Keratinocyte (primary cell): Measurements from ENCODE around the gene CPB1. TPM values are rescaled to one million over a fixed set of nuclear protein-coding genes. Genes with fewer than 3 reads are reported as not detected.

Experiments
- DNase-seq: peaks from one replicate; pipeline ENCODE4 v3.0.0-alpha.2; 2011; ENCODE audit warnings: low read depth, missing footprints, low spot score
- FAIRE-seq: peaks from 2 replicates; lab custom pipeline; 2011; peaks lifted over from hg19 to GRCh38; lab: Jason Lieb, UNC
- H2AFZ ChIP-seq: 2 replicates; pipeline ENCODE4 v1.6.0; 2012; ENCODE audit warnings: low read length, control low read depth, inconsistent platforms; ENCODE audit not compliant: control insufficient read depth
- H3K27ac ChIP-seq: 2 replicates; pipeline ENCODE4 v1.5.1; 2011; ENCODE audit warnings: low read length; ENCODE audit not compliant: control insufficient read depth, insufficient read depth
- H3K27me3 ChIP-seq: 3 replicates; pipeline ENCODE4 v1.6.0; 2011; ENCODE audit warnings: low read length; ENCODE audit not compliant: control insufficient read depth, insufficient read depth; ENCODE audit errors: extremely low read depth
- H3K36me3 ChIP-seq, 2 experiments: 2 replicates in 1 of 2; 3 replicates in 1 of 2; pipeline ENCODE4 v1.5.1; 2011; ENCODE audit warnings: low read length in 2 of 2, mild to moderate bottlenecking in 1 of 2; ENCODE audit not compliant: control insufficient read depth in 2 of 2, insufficient read depth in 2 of 2; ENCODE audit errors: extremely low read depth in 1 of 2
- H3K4me1 ChIP-seq: 3 replicates; pipeline ENCODE4 v1.5.1; 2011; ENCODE audit warnings: low read length; ENCODE audit not compliant: control insufficient read depth, insufficient read depth; ENCODE audit errors: extremely low read depth
- H3K4me2 ChIP-seq: 3 replicates; pipeline ENCODE4 v1.6.0; 2011; ENCODE audit warnings: low read depth, low read length; ENCODE audit not compliant: control insufficient read depth, insufficient read depth; ENCODE audit errors: extremely low read depth
- H3K4me3 ChIP-seq, 3 experiments: fragments of 200-600 bp in 1 of 3; sonication (generic) in 1 of 3; 2 replicates in 2 of 3; 3 replicates in 1 of 3; pipeline ENCODE4 v1.5.1; 2011 to 2016; ENCODE audit warnings: low read length in 3 of 3, mild to moderate bottlenecking in 3 of 3, control low read depth in 2 of 3, inconsistent platforms in 1 of 3, low read depth in 1 of 3, mixed read lengths in 1 of 3, mixed run types in 1 of 3, moderate library complexity in 1 of 3; ENCODE audit not compliant: control insufficient read depth in 2 of 3, insufficient read depth in 2 of 3; ENCODE audit errors: extremely low read depth in 1 of 3
- H3K79me2 ChIP-seq: 2 replicates; pipeline ENCODE4 v1.6.0; 2012; ENCODE audit warnings: low read length; ENCODE audit not compliant: control insufficient read depth, insufficient read depth
- H3K9ac ChIP-seq: 3 replicates; pipeline ENCODE4 v1.6.0; 2011; ENCODE audit warnings: low read length; ENCODE audit not compliant: control insufficient read depth, insufficient read depth; ENCODE audit errors: extremely low read depth
- H3K9me1 ChIP-seq: 3 replicates; pipeline ENCODE4 v1.6.0; 2011; ENCODE audit warnings: low read length; ENCODE audit not compliant: control insufficient read depth, insufficient read depth; ENCODE audit errors: extremely low read depth
- H3K9me3 ChIP-seq: 2 replicates; pipeline ENCODE4 v1.5.1; 2012; ENCODE audit warnings: low read depth, low read length; ENCODE audit not compliant: control insufficient read depth
- H4K20me1 ChIP-seq: 3 replicates; pipeline ENCODE4 v1.6.0; 2011; ENCODE audit warnings: low read length; ENCODE audit not compliant: control insufficient read depth, insufficient read depth; ENCODE audit errors: extremely low read depth
- EZH2 ChIP-seq: IDR thresholded peaks from one replicate; pipeline ENCODE4 v1.6.1; 2012; ENCODE audit warnings: inconsistent platforms, mild to moderate bottlenecking, low read length, moderate library complexity
- dilution Hi-C: fragments of 300-500 bp; cut with MboI; formaldehyde crosslinking; loops from one replicate; pipeline ENCODE4 v1.7.0; 2020; ENCODE audit warnings: low sequenced_read_pairs; ENCODE audit not compliant: extremely low pct_ligation_motif_present
- polyA plus RNA-seq, 5 experiments: library from polyadenylated mRNA; depleted of rRNA in 3 of 5; stranded (reverse) in 3 of 5; stranded (forward) in 1 of 5; unstranded in 1 of 5; fragments of >200 nt; gene quantifications; 1 replicate in 1 of 5; 2 replicates in 3 of 5; 3 replicates in 1 of 5; pipeline versions ENCODE4 v1.2.1 to v1.2.3, GENCODE V29; 2011 to 2012; ENCODE audit warnings: missing spikeins in 2 of 5, low read depth in 1 of 5, low replicate concordance in 1 of 5
- TF ChIP-seq, protein P1 (sequence below), 3 experiments: IDR thresholded peaks in 1 of 3; conservative IDR thresholded peaks in 1 of 3; optimal IDR thresholded peaks in 1 of 3; 2 replicates in 2 of 3; 3 replicates in 1 of 3; pipeline versions ENCODE3 to v1.5.1; 2011; ENCODE audit warnings: low read length in 3 of 3, mild to moderate bottlenecking in 3 of 3, moderate library complexity in 2 of 3, control low read depth in 1 of 3, inconsistent platforms in 1 of 3; ENCODE audit not compliant: insufficient read depth in 2 of 3; ENCODE audit errors: extremely low read depth in 1 of 3

The CPB1 gene
- polyA plus RNA-seq, 1 donor (not counting 4 experiments of a cell fraction or from before 2014, with no cell fraction given): not detected

DNA sequence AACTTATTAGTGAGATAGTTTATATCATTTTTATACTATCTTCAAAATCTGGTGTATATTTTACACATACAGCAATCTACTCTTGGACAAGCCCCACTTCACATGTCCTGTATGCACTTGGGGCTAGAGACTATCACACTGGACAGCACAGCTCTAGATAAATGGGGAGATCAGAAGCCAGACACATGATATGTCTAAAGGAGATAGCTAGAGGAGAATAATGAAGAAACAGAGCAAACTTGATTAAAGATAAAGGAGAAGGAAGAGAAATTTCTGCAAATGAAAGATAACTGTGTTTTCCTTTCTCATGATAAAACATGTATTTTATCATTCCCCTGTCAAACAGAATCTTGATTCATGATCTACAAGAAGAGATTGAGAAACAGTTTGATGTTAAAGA, 50.5 kb downstream of the CPB1 start:
- H3K27ac ChIP-seq: no peak overlapping the region
- H3K4me3 ChIP-seq: no peak overlapping the region
- dilution Hi-C loops: no loop called here
- no peak overlapping the region for H3K4me2 ChIP-seq
- no peak overlapping the region for H2AFZ ChIP-seq
- DNase-seq (no peak), FAIRE-seq (no peak)
- H3K4me1 ChIP-seq: no peaks in the 10 kb centered on the region
- no peak overlapping the region for H3K9ac ChIP-seq
- no peaks in the 10 kb centered on the region for H3K9me3 ChIP-seq
- no peak for TF ChIP-seq EZH2
- TF ChIP-seq, protein P1, sequence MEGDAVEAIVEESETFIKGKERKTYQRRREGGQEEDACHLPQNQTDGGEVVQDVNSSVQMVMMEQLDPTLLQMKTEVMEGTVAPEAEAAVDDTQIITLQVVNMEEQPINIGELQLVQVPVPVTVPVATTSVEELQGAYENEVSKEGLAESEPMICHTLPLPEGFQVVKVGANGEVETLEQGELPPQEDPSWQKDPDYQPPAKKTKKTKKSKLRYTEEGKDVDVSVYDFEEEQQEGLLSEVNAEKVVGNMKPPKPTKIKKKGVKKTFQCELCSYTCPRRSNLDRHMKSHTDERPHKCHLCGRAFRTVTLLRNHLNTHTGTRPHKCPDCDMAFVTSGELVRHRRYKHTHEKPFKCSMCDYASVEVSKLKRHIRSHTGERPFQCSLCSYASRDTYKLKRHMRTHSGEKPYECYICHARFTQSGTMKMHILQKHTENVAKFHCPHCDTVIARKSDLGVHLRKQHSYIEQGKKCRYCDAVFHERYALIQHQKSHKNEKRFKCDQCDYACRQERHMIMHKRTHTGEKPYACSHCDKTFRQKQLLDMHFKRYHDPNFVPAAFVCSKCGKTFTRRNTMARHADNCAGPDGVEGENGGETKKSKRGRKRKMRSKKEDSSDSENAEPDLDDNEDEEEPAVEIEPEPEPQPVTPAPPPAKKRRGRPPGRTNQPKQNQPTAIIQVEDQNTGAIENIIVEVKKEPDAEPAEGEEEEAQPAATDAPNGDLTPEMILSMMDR (optimal IDR thresholded peaks at IDR 0.05 in 1 of 3, IDR thresholded peaks at IDR 0.05 in 1 of 3, conservative IDR thresholded peaks at IDR 0.05 in 1 of 3; ENCODE audit: extremely low read depth in 1 of 3, insufficient read depth in 2 of 3, low read length in 3 of 3): no peak
- no peaks in the 10 kb centered on the region for H3K9me1 ChIP-seq
- H3K36me3 ChIP-seq: no peaks in the 10 kb centered on the region
- H3K79me2 ChIP-seq: no peaks in the 10 kb centered on the region
- no peaks in the 10 kb centered on the region for H4K20me1 ChIP-seq
- H3K27me3 ChIP-seq: no peaks in the 10 kb centered on the region

DNA sequence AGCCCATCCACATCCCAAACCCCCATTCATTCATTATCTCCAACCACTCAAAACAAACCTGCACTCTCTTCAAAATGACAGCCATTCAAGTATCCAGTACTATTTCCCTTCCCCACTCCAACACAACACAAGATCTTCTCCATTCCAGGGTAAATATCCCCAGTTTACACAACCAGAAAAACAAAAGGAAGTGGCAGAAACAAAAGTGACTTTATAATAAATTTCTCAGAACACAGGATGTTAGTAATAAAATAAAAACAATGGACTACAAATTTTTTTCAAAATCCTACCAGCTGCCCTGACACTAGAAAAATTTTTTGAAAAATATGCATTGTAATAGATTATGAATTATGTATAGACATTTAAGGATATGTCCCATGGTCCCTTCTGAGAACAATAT, 51.6 kb downstream of the CPB1 start:
- no peak overlapping the region for H2AFZ ChIP-seq
- no peaks in the 10 kb centered on the region for H3K9me3 ChIP-seq
- no peak overlapping the region for H3K9ac ChIP-seq
- no peak for TF ChIP-seq EZH2
- TF ChIP-seq, protein P1 (optimal IDR thresholded peaks at IDR 0.05 in 1 of 3, IDR thresholded peaks at IDR 0.05 in 1 of 3, conservative IDR thresholded peaks at IDR 0.05 in 1 of 3; ENCODE audit: extremely low read depth in 1 of 3, insufficient read depth in 2 of 3, low read length in 3 of 3): no peak
- H3K4me1 ChIP-seq: no peaks in the 10 kb centered on the region
- no peak overlapping the region for H3K4me3 ChIP-seq
- H3K9me1 ChIP-seq: no peaks in the 10 kb centered on the region
- DNase-seq: no peak
- H3K4me2 ChIP-seq: no peak overlapping the region
- no peak for FAIRE-seq
- dilution Hi-C loops: no loop called here
- H4K20me1 ChIP-seq: no peaks in the 10 kb centered on the region
- no peak overlapping the region for H3K27ac ChIP-seq
- H3K36me3 ChIP-seq: no peaks in the 10 kb centered on the region
- no peaks in the 10 kb centered on the region for H3K27me3 ChIP-seq
- H3K79me2 ChIP-seq: no peaks in the 10 kb centered on the region
